HG02610 (cell line): ENCODE data around the gene SND1.
"Not testable (repeated sequence)": the region's sequence is repeated elsewhere in the genome, so short reads cannot be mapped to it uniquely, and the experiment has no call there.

Experiments used
- ATAC-seq: cut with Tn5 transposase; IDR thresholded peaks from one replicate; pipeline ENCODE4 v1.9.1; 2021; ENCODE audit warnings: mild to moderate bottlenecking, moderate library complexity; ENCODE audit not compliant: unreplicated experiment

The SND1 gene

GRCh38 chr7:127822822-127823508 is 171.0 kb downstream of the SND1 start:
- ATAC-seq: peak; percentile 49

DNA sequence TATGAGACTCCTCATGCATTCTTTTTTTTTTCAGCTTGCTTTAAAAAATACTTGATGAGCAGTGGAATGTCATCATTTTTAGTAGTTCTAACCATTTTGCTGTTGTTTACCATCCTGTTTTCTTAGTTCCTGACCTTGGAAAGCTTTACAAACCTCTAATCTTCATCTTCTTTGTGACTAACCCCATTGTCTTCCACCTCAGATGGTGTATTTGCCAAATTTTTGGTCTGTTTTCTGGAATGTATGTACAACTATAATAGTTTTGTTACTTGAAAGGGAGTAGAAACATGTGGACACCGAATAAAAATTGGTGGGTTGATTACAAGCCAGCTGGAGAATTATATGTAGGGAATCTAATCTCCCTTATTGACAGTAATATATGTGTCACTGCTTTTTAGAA is 172.7 kb downstream of the SND1 start:
- no peak for ATAC-seq

GRCh38 chr7:127828843-127829500 is 177.0 kb downstream of the SND1 start:
- ATAC-seq: no peak

GRCh38 chr7:127831318-127832219 is 179.6 kb downstream of the SND1 start:
- no peak for ATAC-seq

GRCh38 chr7:127832592-127832991 is 180.6 kb downstream of the SND1 start:
- no peak for ATAC-seq

DNA sequence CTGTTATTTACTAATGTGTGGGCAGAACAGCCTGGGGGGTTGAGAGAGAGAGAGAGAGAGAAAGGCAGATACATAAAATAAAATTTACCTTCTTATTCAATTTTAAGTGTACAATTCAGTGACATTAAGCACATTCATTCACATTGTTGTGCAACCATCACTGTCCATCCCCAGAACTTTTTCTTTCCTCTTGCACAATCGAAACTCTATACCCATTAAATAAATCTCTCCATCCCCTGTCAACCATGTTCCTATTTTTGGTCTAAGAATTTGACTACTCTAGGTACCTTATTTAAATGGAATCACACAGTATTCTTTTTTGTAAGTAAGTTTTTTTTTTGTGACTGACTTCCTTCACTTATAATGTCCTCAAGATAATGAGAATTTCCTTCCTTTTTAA is 181.6 kb downstream of the SND1 start:
- ATAC-seq: no peak

DNA sequence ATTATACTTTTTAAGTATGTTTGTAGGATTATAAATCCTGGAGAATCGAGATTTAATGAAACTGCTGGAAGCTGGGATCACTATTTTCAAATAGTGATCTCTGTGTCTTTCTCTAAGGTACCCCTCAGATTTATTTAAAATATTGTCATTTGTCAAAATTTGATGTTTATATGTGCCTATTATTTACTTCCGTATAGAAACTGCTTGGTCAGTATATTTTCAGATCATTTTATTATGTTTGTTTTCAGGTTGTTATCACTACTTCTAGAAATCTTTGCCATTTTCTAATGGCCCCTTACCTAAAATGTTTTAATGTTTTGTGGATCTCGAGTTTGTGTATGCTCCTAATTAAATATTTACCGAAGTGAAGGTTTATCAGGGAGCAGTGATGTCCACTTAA is 183.7 kb downstream of the SND1 start:
- no peak for ATAC-seq

DNA sequence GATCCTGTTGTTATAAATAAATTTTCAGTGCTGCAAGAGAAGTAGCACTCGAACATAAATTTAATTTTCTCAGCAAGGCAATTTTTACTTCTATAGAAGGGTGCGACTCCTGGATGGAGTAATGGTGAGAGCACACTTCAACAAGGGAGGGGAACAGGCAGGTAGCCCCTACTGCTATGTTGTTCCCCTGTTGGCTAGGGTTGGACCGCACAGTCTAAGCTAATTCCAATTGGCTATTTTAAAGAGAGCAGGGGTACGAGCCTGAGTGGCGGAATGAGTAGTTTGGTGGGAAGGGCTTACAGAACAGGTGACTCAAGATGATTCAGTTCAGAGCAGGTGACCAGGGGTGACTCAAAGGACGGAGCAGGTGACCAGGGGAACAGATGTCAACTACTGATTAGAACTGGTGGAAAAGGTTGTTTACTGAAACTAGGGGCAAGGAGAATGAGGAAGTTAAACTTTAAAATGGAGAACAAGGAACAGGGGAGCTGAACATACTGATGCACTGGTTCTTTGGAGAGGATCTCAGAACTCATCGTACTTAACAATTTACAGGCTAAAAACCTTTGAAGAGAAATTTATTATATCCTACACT is 185.9 kb downstream of the SND1 start:
- not testable (repeated sequence) for ATAC-seq

DNA sequence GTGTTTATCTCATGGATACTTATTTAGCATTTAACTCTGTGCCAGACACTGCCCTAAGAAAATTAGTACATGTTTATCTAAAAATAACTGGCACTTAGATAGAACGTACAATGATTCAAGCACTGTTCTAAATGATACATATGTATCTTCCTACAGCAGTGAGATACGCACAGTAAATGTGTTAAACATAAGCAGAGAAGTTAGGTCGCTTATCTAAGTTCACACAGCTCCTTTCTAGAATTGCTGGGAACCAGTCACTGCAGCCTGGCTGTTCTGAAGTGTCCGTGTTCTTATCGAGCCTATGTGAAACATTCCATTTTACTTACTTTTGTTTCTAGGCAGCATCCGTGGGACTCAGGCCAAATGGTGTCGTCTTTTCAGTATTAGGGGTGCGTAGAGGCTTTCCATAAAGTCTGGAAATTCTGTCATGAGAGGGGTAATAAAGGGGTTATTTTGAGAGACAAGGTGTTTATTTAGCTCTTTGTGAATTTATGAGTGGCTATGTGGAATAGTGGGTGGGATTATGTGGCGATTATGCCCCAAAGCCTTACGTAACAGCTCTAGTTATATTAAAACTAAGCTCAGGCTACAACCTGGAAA is 186.9 kb downstream of the SND1 start:
- no peak for ATAC-seq

DNA sequence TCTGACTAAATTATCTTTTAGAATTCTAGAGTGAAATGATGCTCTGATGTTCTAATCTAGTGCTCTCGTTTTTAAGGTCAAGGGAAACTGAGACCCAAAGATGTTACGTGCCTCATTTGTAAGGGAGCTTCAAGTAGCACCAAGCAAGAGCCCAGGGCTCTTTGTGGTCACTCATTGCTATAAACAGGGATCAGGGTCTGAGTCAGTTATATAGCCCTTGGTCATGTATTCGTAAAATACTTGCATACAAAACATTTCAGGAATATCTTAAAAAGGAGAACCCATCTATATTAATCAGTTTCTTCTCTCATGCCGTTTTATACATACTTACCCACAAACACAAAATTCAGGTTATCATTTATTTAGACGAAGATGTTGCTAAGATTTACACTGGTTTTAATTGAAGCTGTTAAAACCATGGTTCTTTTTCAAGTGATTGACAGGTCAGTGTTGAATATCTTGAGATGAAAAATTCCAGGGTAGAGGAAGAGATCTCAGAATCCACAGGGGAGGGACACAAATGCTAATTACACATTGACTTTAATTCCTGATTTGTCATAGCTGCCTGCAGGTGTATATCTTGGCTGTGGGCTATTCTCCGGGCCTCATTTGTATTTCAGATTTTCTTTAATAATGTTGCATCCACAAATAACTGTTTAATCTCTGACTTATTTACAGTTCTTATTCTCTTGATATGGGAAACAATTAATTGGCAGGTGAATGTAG is 188.4 kb downstream of the SND1 start:
- no peak for ATAC-seq

- ATAC-seq: no peak
These were observed 192.2 kb downstream of the SND1 start for GRCh38 chr7:127844165-127844564.

GRCh38 chr7:127844707-127845331 is 192.8 kb downstream of the SND1 start:
- no peak for ATAC-seq

GRCh38 chr7:127845522-127846214 is 193.7 kb downstream of the SND1 start:
- no peak for ATAC-seq

DNA sequence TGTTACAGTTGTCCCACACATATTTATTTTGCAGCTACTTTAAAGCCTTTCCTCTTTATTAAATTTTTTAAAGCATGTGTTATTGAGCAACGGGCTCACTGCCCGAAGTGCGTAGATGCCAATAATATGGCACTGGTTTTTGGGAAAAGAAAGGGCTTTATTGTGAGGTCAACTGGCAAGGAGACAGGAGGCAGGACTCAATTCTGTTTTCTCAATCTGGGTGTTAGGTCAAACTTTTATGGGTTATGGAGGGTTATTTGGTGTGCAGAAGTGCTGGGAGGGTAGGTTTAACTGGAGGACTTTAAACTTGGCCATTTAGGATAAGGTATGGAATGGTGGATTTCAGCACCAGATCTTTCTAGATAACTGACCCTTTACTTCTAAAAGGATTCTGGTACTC is 195.6 kb downstream of the SND1 start:
- no peak for ATAC-seq

DNA sequence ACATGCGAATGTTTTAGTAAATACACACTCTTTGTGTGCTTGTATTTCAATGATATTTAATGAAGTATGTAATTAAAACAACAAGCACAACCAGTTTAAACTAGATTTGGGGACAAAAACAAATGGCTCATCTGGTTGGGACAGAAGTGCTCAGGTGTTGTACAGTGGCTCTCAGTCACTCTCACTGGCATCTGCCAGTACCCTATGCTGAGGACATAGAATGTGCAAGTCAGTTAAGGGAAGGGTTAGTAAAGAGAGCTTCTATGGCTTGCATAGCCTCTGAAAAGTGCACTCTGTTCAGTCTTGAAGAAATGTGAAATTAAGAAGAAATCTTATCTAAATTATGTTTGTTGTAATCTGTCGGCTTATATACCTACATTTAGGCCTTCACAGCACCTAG is 196.2 kb downstream of the SND1 start:
- ATAC-seq: no peak

DNA sequence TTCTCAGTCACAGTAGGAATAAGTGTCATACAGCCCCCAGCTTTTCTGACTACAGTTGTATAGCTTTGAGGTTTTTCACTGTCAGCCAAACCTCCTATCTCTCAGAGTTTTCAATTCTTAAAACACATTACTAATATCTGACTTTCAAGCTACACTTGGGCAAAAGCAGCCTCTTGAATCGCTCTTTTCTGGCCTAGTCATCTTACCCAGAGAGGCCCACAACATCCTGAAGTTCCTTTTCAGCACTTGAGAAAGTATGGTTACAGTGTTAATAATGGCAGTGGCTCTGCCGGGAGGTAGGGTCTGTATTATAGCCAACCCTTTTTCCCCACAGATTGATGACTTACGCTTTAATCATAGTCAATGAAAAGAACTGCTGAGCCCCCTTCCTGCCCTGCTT is 198.2 kb downstream of the SND1 start:
- ATAC-seq: peak; percentile 64

DNA sequence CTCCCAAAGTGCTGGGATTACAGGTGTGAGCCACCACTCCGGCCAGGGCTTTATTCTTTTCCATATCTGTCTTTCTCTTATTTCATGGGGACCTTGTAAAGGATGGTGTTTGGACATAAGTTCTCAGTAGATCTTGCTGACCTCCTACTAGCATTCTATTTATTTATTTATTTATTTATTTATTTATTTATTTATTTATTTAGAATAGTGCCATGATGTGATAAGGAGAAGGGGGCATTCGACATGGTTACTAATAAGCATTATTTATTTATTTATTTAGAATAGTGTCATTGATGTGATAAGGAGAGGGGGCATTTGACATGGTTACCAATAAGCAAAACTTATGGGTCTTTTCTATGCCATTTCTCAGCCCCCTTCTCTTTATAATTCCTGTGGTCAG is 202.4 kb downstream of the SND1 start:
- ATAC-seq: no peak

- no peak for ATAC-seq
These were observed 205.5 kb downstream of the SND1 start for GRCh38 chr7:127857464-127857841.
